ENCODE measurements around the gene CHI3L1.

Gene CHI3L1

DNA sequence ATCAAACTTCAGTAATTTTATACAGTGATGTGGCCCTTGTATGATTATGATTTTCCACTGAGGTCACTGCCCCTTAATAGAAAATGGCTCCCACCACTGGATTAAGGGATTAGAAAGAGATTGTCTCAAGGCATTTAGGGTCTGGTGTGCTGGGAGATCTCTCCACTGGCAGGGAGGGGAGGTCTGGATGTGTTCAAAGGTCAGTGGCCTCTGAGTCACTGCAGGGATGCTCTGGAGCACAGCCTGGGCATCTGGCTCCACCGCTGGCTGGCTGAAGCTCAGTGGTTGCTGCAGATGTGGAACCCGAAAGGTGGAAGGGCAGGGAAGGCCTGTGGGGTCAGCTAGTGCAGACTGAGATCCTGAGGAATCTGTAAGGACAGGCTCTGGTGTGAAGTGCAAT is 18.3 kb upstream of the CHI3L1 start:
- no peak for DNase-seq

DNA sequence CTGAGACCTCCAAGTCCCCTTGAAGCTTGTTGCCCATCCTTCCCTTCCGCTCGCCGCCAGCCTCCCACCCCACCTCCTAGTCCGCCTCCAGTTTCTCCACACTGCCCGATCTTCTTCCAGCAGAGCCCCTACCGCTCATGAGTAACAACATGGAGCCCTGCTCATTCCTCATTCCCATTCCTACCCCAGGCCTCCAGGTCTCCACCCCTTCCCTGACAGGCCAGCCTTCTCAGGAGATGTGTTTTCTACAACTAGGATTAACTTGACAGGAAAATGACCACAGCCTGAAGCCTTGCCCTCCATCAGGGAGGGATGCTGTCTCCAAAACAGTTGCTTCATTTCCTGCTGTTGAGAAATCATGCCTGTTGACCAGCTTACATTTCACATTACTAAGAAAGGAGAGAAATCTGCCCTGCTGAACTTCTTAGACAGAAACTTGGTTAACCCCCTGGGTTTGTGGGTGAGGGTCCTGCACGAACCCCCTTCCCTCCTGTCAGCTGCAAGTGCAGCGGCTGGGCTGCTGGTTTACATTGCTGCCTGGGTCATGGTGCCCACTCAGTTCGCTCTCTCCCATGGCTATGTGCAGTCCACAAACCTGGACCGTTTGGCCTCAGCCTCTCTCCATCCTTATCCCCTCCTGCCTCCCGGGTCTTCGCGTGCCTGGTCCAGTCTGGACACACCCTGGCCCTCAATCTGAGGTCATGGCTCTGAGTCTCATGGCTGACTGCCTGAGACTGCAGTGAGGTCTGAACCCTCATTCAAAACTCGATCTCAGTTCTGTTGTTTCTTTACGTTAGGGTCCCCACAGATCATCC is 16.1 kb upstream of the CHI3L1 start:
- DNase-seq, result no peak

DNA sequence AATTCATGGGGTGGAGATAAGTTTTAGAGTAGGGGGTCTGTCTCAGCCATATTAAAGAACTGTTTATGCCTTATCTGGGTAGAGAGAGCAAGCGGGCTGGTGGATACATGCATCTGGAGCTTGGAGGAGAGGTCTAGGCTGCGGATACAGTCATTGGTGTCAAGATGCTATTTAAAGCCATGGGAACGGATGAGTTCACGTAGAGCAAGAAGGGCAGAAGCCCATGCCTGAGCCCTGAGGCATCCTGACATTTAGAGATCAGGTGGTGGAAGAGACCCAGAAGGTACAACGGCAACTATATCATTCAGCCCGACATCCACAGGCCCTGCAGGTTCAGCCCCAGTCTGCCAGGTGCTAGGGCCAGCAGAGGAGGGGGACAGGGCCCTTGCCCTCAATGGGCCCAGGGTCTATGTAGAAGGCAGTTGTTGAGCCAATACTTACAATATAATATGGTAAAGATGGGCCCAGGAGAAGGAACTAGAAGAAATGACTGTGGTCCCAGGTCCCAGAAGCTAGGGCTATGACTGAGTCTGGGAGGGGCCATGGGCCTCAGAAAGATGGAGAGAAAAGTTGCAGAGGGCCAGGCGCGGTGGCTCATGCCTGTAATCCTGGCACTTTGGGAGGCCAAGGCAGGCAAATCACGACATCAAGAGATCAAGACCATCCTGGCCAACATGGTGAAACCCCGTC is 15.2 kb upstream of the CHI3L1 start:
- no peak for DNase-seq

DNA sequence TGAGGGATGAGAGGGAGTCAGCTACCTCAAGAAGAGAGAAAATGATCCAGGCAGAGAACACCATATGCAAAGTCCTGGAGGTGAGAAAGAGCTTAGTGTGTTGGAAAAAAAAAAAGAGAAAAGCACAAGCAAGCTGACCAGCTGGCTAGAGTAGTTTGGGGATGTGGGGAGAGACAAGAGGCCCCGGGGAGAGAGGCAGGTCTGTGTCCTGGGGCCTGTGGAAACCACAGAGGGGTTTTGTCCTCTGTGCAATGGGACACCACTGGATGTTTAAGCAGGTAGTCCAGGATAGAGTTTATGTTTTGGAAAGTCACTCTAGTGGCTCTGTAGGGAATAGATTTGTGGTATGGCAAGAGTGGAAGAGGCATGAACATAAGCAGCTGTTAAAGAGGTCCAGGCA is 14.4 kb upstream of the CHI3L1 start:
- no peak for DNase-seq

DNA sequence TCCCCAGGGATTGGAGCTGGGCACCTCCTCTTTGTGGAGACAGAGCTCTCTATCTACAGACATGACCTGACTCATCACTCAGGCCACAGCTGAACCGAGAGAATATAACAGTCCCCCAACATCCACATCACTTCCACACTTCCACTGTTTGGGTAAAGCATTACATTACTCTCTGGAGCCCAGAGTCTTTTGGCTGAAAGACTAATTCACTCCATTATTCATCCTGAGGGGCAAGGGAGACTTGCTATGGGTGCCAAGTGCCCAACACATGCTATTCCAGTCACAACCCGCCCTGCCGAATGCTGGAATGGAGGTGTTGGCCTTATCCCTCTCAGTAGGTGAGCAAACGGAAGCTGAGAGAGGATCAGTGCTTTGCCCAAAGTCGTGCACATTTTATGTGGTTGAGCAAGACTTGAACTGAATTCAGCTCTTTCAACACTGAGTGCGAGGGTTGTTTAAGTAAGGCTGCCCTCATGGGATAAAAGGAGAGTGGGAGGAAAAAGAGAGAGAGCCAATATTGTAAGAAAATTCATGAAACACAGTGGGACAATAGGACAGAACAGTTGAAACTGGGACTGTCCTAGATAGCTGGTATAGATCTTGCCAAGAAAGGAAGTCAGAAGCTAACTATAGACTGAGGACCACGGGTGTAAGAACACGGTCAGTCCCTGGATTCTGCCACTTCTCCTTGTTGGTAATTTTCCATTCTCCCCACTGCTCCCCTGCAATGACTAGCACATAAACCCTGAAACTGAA is 13.5 kb upstream of the CHI3L1 start:
- DNase-seq, result no peak

DNA sequence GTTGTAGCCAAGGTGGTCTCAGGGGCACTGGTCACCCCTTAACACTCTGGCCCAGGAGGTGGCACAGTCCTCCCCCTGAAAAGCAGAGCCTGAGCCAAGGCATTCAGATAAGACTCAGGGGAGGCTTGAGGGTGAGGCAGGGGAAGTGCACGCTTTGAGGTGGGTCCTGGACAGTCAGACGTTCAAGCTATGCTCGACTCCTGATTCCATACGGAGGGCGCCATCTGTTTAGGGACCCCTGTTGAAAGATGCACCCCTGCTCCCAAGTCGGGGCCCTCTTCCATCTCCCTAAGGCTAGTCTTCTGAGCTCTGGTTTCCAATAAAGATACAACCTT is 12.9 kb upstream of the CHI3L1 start:
- DNase-seq, result no peak

DNA sequence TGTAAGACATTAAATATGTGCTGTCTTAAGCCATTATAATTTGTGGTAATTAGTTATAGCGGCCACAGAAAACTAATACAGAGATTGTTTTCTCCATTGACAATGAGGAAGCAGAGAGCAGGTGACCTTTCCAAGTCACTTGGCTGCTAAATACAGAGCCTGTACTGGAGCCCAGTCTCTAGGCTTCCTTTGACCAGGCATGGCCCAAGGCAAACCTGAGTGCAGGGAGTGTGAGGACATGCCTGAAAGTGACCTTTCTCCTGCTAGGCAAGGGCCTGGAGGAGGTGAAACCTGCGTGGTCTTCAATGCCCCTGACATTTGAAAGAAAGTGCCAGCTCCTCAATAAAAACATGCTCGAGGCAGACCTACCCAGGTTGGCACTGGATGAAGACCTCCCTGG is 12.5 kb upstream of the CHI3L1 start:
- DNase-seq, result no peak

DNA sequence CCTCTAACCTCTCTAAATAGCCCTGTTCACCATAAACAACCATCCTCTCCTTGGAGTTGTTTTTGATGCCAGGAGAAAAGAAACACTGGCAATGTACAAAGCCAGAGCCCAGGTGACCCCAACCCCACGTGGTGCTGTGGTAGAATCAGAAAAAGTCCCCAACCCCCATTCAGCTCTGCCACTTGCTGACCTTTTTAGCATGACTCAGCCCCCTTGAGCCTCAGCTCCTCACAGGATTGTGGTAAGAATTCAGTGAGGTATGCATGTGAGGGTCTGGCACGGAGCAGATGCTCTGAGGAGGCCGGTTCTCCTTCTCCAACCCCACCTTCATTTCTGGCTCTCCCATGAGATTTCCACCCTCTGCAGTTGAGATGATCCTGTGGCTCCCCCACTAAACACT is 11.1 kb upstream of the CHI3L1 start:
- no peak for DNase-seq

DNA sequence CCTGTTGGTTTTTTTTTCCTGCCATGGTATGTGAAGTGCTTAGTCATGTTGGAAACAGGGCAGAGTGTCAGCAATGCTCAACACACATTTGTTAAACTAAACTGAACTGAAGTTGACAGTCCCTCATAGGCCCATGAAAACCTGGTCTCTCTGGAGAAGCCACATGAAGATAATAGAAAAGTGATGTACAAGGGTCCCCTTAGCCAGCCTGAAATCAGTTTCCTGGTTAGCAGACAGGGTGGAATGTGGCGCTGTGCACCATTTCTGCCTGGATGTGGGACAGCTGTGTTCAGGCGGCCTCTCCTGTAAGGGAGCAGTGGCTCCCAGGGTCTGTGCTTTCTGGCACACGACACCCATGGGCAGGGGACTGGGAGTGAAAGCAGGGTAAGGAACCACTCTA is 9.9 kb upstream of the CHI3L1 start:
- DNase-seq, result no peak

DNA sequence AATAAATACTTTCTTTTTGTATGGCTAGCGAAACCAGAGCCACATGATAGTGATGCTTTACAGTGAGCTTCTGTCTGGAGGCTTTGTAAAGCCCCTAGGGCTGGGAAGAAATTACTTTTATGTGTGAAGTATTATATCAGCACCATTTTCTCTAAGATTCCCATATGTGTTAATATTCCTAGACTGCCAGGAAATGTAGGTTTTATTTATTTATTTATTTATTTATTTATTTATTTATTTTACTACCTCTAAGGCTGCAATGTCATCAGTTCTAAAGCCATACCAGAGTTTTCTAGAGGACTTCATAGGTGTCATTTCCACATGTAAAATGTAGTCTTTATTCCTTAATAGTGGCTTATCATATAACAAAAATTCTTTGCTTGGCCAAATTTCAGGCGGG is 4.4 kb upstream of the CHI3L1 start:
- no peak for DNase-seq

DNA sequence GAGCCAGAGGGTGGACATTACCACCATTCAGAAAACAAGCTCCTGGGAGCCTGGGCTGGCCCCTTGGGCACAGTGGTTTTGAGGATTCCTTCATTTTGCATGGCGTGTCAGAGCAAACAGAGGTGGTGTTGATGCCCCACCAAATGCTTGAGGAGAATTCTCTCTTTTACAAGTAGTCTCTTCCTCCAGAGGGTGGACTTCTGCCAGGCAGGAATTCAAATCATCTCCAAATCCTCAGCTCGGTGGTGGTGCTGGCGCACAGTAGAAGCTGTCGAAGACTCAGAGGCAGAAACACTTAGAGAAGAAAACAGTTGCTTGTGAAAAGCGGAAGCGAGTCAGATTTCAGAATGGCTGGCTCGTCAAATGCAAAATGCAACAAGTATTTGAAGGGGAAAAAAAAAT is 3.4 kb upstream of the CHI3L1 start:
- no peak for DNase-seq

DNA sequence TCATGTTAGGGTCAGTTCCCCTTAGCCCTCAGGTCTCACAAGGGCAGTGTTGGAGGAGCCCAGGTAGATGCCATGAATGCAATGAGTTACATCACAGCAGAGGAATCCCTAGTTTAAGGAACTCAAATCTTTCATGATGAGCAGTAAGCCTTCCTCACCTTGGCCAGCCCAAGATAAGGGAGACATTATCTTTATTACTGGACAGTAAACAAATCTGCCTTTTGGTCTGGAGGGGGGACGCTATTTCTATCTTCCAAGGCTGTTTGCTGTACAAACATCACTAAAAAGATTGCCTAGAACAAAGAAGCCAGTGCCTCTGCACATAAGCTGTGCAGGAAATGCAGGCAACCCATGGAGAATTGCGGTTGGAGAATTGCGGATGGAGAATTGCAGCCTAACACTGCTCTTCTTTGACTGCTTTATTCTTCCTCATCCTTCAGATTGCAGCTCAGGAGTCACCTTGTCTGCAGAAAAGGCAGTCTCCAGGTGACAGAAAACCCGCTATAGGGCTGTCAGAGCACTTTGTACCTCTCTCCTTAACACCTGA is 2.3 kb upstream of the CHI3L1 start:
- no peak for DNase-seq

DNA sequence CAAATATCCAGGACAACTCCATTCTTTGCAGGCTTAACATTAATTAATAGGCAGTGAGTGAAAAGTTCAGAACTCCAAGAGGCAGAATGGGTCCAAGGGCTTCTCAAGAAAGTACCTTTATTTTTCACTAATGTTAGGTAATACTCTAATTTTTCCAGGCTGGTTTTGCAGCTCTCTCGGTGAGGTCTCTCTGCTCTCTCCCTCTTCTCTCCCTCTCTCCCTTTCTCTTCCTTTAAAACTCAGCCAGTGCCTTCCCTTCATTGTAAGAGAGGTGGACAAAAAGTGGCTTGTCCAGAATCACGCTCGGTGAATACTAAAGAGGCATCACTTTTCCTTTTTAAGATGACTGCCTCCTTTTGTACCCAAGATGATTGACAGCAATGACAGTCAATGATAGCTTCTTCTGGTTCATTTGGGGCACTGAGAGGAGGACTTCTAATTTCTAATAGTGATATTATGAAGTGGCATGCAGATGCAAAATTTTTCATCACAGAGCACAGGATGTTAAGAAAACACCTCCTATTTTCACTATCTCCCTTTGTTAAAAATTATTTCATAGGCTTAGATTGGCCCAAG is 1.3 kb upstream of the CHI3L1 start:
- DNase-seq, result no peak

DNA sequence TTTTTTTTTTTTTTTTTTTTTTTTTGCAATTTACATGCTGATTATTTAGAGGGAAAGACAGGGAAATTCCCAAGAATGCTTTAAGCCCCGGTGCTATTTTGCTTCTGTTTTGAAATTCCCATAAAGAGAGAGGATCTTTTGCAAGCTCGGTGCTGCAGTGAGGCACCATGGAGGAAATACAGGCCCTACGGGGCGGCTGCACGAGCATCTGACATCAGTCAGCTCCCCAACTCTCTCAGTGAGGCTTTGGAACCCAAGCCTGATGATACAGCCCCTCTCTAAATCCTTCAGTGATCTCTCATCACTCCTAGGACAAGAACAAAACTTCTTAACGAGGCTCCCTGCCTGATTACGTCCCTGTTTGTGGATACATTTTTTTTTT is 791 bp upstream of the CHI3L1 start:
- DNase-seq, result no peak

DNA sequence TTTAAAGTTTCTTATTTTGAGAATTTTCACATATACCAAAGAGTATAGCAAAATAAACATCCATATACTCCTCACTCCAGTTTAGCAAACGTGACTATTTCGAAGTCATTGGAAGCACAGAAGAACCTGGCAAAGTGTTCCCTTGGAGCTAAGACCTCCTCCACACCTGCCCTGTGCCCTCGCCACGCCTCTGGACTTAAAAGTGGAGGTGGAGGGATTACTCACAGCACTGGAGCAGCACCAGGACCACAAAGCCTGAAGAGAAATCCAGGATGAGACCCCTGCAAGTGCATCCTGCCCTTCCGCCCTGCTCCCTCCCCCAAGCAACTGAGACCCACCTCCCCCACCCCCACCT is 436 bp downstream of the CHI3L1 start:
- DNase-seq, result no peak

DNA sequence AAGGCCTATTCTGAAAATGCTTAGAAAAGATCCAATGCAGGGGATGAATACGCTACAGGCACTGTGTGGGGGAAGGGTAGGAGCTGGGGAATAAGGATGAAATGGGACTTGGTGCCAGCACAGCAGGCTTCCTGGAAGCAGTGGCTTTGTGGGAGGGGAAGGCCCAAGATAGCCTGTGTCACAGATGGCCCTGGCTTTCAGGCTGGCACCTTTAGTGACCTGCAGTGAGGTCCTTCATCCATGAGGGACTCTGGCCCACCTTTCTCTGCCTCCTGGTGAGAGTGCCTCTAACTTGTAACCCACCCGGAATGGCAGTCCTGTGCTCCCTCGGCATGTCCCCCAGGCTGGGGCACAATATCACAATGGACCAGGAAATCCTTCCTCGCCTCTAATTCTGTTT is 919 bp downstream of the CHI3L1 start:
- DNase-seq, result no peak

DNA sequence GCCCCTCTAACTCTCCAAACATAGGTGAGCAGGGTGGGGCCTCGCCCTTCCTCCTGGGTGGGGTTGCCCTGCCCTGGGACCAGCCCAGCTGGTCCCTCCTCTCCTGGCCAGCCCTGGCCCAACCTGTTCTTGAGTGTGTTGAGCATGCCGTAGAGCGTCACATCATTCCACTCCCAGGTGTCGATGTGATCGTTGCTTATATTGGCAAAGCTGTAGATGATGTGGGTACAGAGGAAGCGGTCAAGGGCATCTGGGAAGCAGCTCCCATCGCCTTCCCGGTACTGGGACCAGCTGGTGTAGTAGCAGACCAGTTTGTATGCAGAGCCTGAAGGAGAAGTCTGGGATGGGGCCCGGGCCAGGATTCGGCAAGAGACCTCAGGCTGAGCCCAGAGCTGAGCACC is 1.4 kb downstream of the CHI3L1 start:
- no peak for DNase-seq

DNA sequence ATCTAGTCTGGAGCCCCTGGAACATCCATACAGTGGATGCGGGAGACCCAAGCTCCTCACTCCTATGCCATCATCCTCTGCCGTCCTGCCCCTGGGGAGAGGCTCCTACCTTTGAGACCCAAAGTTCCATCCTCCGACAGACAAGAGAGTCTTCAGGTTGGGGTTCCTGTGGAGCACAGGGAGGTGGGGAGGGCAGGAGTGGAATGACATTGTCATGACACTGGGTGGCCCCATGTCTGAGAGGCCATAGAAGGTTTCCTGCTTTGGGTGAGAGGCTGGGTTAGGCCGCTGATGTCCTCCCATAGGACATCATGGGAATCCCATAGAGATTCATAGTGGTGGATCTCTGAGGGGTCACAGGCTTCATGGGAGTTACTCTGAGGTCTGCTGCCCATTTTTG is 2.0 kb downstream of the CHI3L1 start:
- no peak for DNase-seq

DNA sequence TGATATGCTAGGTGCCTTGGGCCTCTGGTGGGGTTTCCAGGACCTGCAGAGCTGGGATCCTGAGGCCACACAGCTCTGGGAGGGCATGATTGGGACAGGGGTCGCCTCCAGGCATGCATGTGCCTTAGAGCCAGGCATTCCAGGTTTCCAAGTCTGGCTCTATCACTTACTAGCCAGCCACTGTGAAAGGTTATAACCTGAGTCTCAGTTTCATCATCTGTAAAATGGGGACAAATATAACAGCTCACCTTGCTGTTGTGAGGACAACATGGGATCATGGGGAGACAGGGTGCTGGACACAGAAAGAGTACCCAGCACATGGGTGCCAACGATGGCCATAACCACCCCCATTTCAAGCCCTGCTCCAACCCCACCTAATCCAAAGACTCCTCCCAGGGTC is 2.7 kb downstream of the CHI3L1 start:
- DNase-seq, result no peak

DNA sequence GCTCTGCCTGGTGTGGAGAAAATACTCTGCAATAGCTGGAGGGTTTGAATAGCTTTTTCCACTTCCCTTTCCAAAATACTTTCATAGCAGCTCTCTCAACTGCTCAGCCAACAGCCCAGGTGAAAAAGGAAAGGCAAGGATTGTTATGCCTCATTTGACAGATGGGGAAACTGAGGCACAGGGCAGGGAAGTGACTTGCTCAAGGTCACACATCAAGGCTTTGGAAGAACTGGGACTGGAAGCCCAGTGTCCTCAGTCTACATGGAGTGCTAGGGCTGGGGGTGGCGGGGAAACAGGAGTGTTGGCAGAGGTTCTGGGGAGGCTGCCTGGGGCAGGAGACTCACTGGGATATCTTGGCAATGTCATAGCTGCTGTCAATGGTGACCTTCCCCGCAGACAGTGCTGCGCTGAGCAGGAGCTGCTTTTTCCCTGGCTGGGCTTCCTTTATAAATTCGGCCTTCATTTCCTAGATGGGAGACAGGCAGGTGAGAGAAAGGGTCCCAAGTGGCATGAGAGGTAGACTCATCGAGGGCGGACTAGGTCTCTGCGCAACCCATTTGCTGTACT is 4.0 kb downstream of the CHI3L1 start:
- DNase-seq, result no peak

DNA sequence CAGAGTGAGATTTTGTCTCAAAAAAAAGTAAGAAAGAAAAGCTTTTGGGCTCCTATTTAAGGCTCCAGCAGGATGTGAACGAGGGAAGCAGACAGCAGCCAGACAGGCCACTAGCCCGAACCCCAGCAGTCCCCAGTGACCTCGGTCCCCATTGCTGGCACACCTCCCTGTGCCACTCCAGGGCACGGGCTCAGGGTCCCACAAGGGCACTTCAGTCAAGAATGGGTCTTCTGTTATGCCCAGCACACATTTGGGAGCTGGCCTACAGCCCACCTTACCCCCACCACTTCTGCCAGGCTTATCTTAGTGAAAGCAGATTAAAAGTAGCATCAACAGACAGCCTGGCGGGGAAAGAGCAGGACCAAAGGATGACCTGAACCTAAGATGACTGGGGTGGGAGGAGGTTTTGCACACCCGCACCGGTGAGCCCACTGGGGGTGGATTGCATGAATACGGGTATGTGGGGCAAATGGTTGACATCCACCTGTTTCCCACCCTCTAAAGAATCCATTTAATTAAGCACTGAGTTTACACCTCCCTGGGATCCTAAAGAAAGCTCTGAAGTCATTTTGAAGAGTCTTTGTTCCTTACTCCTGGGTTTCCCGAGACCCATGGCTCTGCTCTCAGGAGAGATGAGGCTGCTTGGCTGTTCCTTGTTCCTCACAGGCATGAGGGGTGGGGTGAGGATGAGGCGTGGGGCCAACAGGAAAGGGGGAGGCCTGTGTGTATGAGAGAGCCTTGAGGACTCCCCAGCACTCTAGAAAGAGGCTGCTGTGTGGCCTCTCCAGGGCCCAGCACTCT is 4.7 kb downstream of the CHI3L1 start:
- DNase-seq, result no peak

DNA sequence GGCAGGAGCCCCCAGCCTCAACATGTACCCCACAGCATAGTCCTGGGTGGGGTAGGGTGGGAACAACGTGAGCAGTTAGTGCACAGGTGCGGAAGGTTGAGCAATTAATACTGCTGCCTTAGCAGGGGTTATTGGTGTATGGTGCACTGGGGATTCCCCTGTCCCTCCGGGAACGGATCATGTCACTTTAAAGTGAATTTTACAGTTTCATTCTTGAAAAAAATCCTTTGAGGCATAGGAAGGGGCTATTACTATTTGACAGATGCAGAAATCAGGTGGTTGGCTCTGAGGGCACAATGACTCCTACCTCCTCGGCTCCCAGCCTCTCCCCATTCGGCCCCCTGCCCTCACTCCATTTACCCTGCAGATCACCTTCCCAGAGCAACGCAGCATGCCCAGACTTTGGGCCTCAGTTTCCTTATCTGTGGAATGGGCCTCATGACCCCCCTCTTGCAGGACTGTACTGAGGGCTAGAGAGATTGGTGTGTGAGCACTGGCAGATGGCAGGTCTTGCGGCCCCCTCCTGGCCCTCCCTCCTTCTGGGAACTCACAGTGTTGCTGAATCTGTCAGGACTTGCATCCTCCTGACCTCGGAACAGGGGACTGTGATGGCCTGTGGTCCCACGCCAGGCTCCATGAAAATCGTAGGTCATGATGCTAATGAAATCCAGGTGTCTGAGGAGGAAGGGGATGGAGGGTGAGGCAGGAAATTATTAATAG is 5.7 kb downstream of the CHI3L1 start:
- DNase-seq, result no peak

Data from 8988T (cell line).